SH-SY5Y (cell line): Measurements from ENCODE around the gene ATG10.

Experiments
- GATA2 ChIP-seq: IDR thresholded peaks from 2 replicates; pipeline ENCODE4 v1.6.1; 2011; ENCODE audit warnings: mild to moderate bottlenecking, low read depth, low read length
- GATA3 ChIP-seq: IDR thresholded peaks from 2 replicates; pipeline ENCODE4 v1.6.1; 2011; ENCODE audit warnings: low read depth, mild to moderate bottlenecking, low read length, moderate library complexity

Gene ATG10

GRCh38 chr5:82205005-82205404 is 233.2 kb downstream of the ATG10 start:
- no peak for TF ChIP-seq GATA3
- no peak for TF ChIP-seq GATA2

- TF ChIP-seq GATA2 (no peak), GATA3 (no peak)
These were observed 236.5 kb downstream of the ATG10 start for GRCh38 chr5:82208371-82208770.

GRCh38 chr5:82211855-82212572 is 240.2 kb downstream of the ATG10 start:
- TF ChIP-seq GATA2 = no peak
- no peak for TF ChIP-seq GATA3

GRCh38 chr5:82217917-82218316 is 246.1 kb downstream of the ATG10 start:
- TF ChIP-seq GATA3 = no peak
- no peak for TF ChIP-seq GATA2

GRCh38 chr5:82218374-82219156 is 246.7 kb downstream of the ATG10 start:
- TF ChIP-seq GATA3 (no peak), GATA2 (no peak)

- TF ChIP-seq GATA2 = no peak
- no peak for TF ChIP-seq GATA3
These were observed 249.2 kb downstream of the ATG10 start for GRCh38 chr5:82221020-82221419.

GRCh38 chr5:82222597-82223574 is 251.1 kb downstream of the ATG10 start:
- TF ChIP-seq GATA2 = no peak
- 0 out of 2 replicates have a peak, but pooled peaks have one; percentile 31 for TF ChIP-seq GATA3

- TF ChIP-seq GATA3 (no peak), GATA2 (no peak)
These were observed 253.8 kb downstream of the ATG10 start for GRCh38 chr5:82225525-82226172.

GRCh38 chr5:82234885-82235284 is 263.1 kb downstream of the ATG10 start:
- TF ChIP-seq GATA3 = no peak
- TF ChIP-seq GATA2 = no peak

GRCh38 chr5:82244151-82244550 is 272.3 kb downstream of the ATG10 start:
- TF ChIP-seq GATA2 (no peak), GATA3 (no peak)

GRCh38 chr5:82244854-82245635 is 273.2 kb downstream of the ATG10 start:
- TF ChIP-seq GATA2 (no peak), GATA3 (no peak)

- TF ChIP-seq GATA3 (no peak), GATA2 (no peak)
These were observed 275.2 kb downstream of the ATG10 start for GRCh38 chr5:82246960-82247574.

- TF ChIP-seq GATA2 = no peak
- no peak for TF ChIP-seq GATA3
These were observed 280.9 kb downstream of the ATG10 start for GRCh38 chr5:82252744-82253143.

- TF ChIP-seq GATA3 (no peak), GATA2 (no peak)
These were observed 284.0 kb downstream of the ATG10 start for GRCh38 chr5:82255844-82256243.
